ENCODE results near the gene KCTD19. TPM values are rescaled to one million over a fixed set of nuclear protein-coding genes. Genes with fewer than 3 reads are reported as not detected.

Gene KCTD19
- total RNA-seq, 2 donors from 2014 or later, result 0.67 TPM; not detected in 1

- no peaks in the 10 kb centered on the region for H3K36me3 Mint-ChIP-seq
- no peaks in the 10 kb centered on the region for H3K4me1 Mint-ChIP-seq (ENCODE audit: low read depth in 2 of 2)
- peaks cover 0 to 2% of the 10 kb centered on the region in 2 donors for H3K27me3 Mint-ChIP-seq
- no peaks in the 10 kb centered on the region for H3K9me3 Mint-ChIP-seq
- H3K4me3 Mint-ChIP-seq, result no peak overlapping the region
- DNase-seq (ENCODE audit: low spot score), result no peak
- ATAC-seq, result no peak
- no peak overlapping the region for H3K27ac Mint-ChIP-seq
Measured at GRCh38 chr16:67255553-67256221, 70.9 kb downstream of the KCTD19 start.

- Mint-ChIP-seq H3K27me3 (peaks cover 6 to 7% of the 10 kb centered on the region in 2 donors), H3K9me3 (no peaks in the 10 kb centered on the region), H3K4me3 (no peak overlapping the region), H3K27ac (no peak overlapping the region), H3K4me1 (ENCODE audit: low read depth in 2 of 2) (peaks cover 0 to under 1% of the 10 kb centered on the region in 2 donors), H3K36me3 (no peaks in the 10 kb centered on the region)
- DNase-seq (ENCODE audit: low spot score), result no peak
- no peak for ATAC-seq
Measured at GRCh38 chr16:67254801-67255552, 71.6 kb downstream of the KCTD19 start.

GRCh38 chr16:67252609-67253497 lies 73.7 kb downstream of the KCTD19 start:
- no peak for ATAC-seq
- no peaks in the 10 kb centered on the region for H3K9me3 Mint-ChIP-seq
- H3K4me3 Mint-ChIP-seq, result no peak overlapping the region
- peaks cover 13 to 15% of the 10 kb centered on the region in 2 donors for H3K4me1 Mint-ChIP-seq (ENCODE audit: low read depth in 2 of 2)
- no peak for DNase-seq (ENCODE audit: low spot score)
- H3K36me3 Mint-ChIP-seq, result no peaks in the 10 kb centered on the region
- no peak overlapping the region for H3K27ac Mint-ChIP-seq
- H3K27me3 Mint-ChIP-seq, result peaks cover 14% of the 10 kb centered on the region in 2 donors

GRCh38 chr16:67250045-67250327 lies 76.6 kb downstream of the KCTD19 start:
- H3K27me3 Mint-ChIP-seq, result peaks cover 14% of the 10 kb centered on the region in 2 donors
- DNase-seq (ENCODE audit: low spot score), result no peak
- H3K4me1 Mint-ChIP-seq (ENCODE audit: low read depth in 2 of 2), result peaks cover 23 to 25% of the 10 kb centered on the region in 2 donors
- H3K36me3 Mint-ChIP-seq, result no peaks in the 10 kb centered on the region
- ATAC-seq, result no peak
- H3K9me3 Mint-ChIP-seq, result no peaks in the 10 kb centered on the region
- H3K27ac Mint-ChIP-seq, result no peak overlapping the region
- peak overlapping the region; percentile 99 for H3K4me3 Mint-ChIP-seq

GRCh38 chr16:67249178-67250044 lies 77.1 kb downstream of the KCTD19 start:
- DNase-seq (ENCODE audit: low spot score), result no peak
- Mint-ChIP-seq H3K4me3 (peak overlapping the region; percentile 99), H3K27me3 (peaks cover 14% of the 10 kb centered on the region in 2 donors), H3K9me3 (no peaks in the 10 kb centered on the region), H3K36me3 (no peaks in the 10 kb centered on the region), H3K27ac (peak overlapping the region; percentile 45 to 96), H3K4me1 (ENCODE audit: low read depth in 2 of 2) (peaks cover 29% of the 10 kb centered on the region in 2 donors)
- no peak for ATAC-seq

GRCh38 chr16:67248401-67249177 lies 78.0 kb downstream of the KCTD19 start, which contains the start of gene SLC9A5:
Gene SLC9A5, plus strand, starts transcription at chr16:67248979. Its CDS starts 36 bp downstream, at chr16:67249015.
- Mint-ChIP-seq H3K9me3 (no peaks in the 10 kb centered on the region), H3K27me3 (peaks cover 14% of the 10 kb centered on the region in 2 donors), H3K4me1 (ENCODE audit: low read depth in 2 of 2) (peaks cover 36 to 37% of the 10 kb centered on the region in 2 donors), H3K36me3 (no peaks in the 10 kb centered on the region), H3K27ac (peak within 1 kb of the TSS; percentile 95 to 96), H3K4me3 (peak within 1 kb of the TSS; percentile 99)
- DNase-seq (ENCODE audit: low spot score), result no peak
- ATAC-seq, result no peak

- Mint-ChIP-seq H3K36me3 (no peaks in the 10 kb centered on the region), H3K4me1 (ENCODE audit: low read depth in 2 of 2) (peaks cover 40 to 41% of the 10 kb centered on the region in 2 donors), H3K9me3 (no peaks in the 10 kb centered on the region)
Measured at GRCh38 chr16:67248073-67248400, 78.5 kb downstream of the KCTD19 start.

GRCh38 chr16:67247192-67248072 lies 79.1 kb downstream of the KCTD19 start, which contains the start of gene FHOD1:
Gene FHOD1, minus strand, starts transcription at chr16:67247481. Its CDS starts 71 bp downstream, at chr16:67247410.
- H3K27ac Mint-ChIP-seq, result peak within 1 kb of the TSS; percentile 95 to 96
- H3K27me3 Mint-ChIP-seq, result peaks cover 12 to 14% of the 10 kb centered on the region in 2 donors
- H3K36me3 Mint-ChIP-seq, result no peaks in the 10 kb centered on the region
- H3K9me3 Mint-ChIP-seq, result no peaks in the 10 kb centered on the region
- ATAC-seq (peak; percentile 82 to 86), DNase-seq (ENCODE audit: low spot score) (peak; percentile 99)
- H3K4me1 Mint-ChIP-seq (ENCODE audit: low read depth in 2 of 2), result peaks cover 44 to 45% of the 10 kb centered on the region in 2 donors
- peak within 1 kb of the TSS; percentile 99 for H3K4me3 Mint-ChIP-seq

More at GRCh38 chr16:67248073-67248400, 78.5 kb downstream of the KCTD19 start:
- no peak for ATAC-seq
- Mint-ChIP-seq H3K27me3 (peaks cover 14% of the 10 kb centered on the region in 2 donors), H3K4me3 (peak overlapping the region; percentile 99), H3K27ac (peak overlapping the region; percentile 95 to 96)
- DNase-seq (ENCODE audit: low spot score), result no peak

- Mint-ChIP-seq H3K27ac (peak overlapping the region; percentile 95 to 96), H3K4me1 (ENCODE audit: low read depth in 2 of 2) (peaks cover 45 to 47% of the 10 kb centered on the region in 2 donors), H3K4me3 (peak overlapping the region; percentile 99), H3K27me3 (peaks cover 12 to 14% of the 10 kb centered on the region in 2 donors), H3K9me3 (no peaks in the 10 kb centered on the region), H3K36me3 (no peaks in the 10 kb centered on the region)
- no peak for DNase-seq (ENCODE audit: low spot score)
- peak; percentile 0 to 8 for ATAC-seq
Measured at GRCh38 chr16:67246756-67247191, 79.8 kb downstream of the KCTD19 start.

GRCh38 chr16:67246081-67246755 lies 80.3 kb downstream of the KCTD19 start:
- peak; percentile 37 to 68 for ATAC-seq
- H3K9me3 Mint-ChIP-seq, result no peaks in the 10 kb centered on the region
- H3K4me1 Mint-ChIP-seq (ENCODE audit: low read depth in 2 of 2), result peaks cover 50 to 52% of the 10 kb centered on the region in 2 donors
- DNase-seq (ENCODE audit: low spot score), result peak; percentile 89
- H3K36me3 Mint-ChIP-seq, result no peaks in the 10 kb centered on the region
- H3K27me3 Mint-ChIP-seq, result peaks cover 12 to 14% of the 10 kb centered on the region in 2 donors
- H3K27ac Mint-ChIP-seq, result peak overlapping the region; percentile 95 to 96
- peak overlapping the region; percentile 99 for H3K4me3 Mint-ChIP-seq

- Mint-ChIP-seq H3K27me3 (peaks cover 12 to 14% of the 10 kb centered on the region in 2 donors), H3K4me1 (ENCODE audit: low read depth in 2 of 2) (peaks cover 51 to 53% of the 10 kb centered on the region in 2 donors), H3K36me3 (no peaks in the 10 kb centered on the region), H3K4me3 (peak overlapping the region; percentile 99), H3K9me3 (no peaks in the 10 kb centered on the region), H3K27ac (peak overlapping the region; percentile 95 to 99)
- ATAC-seq, result no peak
- DNase-seq (ENCODE audit: low spot score), result no peak
Measured at GRCh38 chr16:67245674-67246080, 80.9 kb downstream of the KCTD19 start.
